Liver (tissue), 3 donors: ENCODE measurements around the gene ZG16B.

ENCODE experiments used
- FOXA1 ChIP-seq: IDR thresholded peaks from 2 replicates; pipeline ENCODE4 v1.6.1; 2016; ENCODE audit warnings: antibody characterized with exemption
- GABPA ChIP-seq, 2 donors: IDR thresholded peaks in 1 of 2; conservative IDR thresholded peaks in 1 of 2; 2 replicates each; pipeline ENCODE4 v1.6.1; 2016; ENCODE audit warnings: antibody characterized with exemption in 2 of 2, mild to moderate bottlenecking in 1 of 2, moderate library complexity in 1 of 2
- HNF4A ChIP-seq, 2 donors: conservative IDR thresholded peaks; 2 replicates each; pipeline ENCODE4 v1.6.1; 2016; ENCODE audit warnings: antibody characterized with exemption in 2 of 2, mild to moderate bottlenecking in 2 of 2
- HNF4G ChIP-seq: IDR thresholded peaks from 2 replicates; pipeline ENCODE4 v1.6.1; 2016; ENCODE audit warnings: antibody characterized with exemption
- JUND ChIP-seq, 2 donors: IDR thresholded peaks; 2 replicates each; pipeline ENCODE4 v1.6.1; 2016; ENCODE audit warnings: antibody characterized with exemption in 2 of 2
- RAD21 ChIP-seq, 2 donors: IDR thresholded peaks; 2 replicates each; pipeline ENCODE4 v1.6.1; 2016; ENCODE audit warnings: antibody characterized with exemption in 2 of 2, mild to moderate bottlenecking in 2 of 2
- RXRA ChIP-seq, 2 donors: IDR thresholded peaks; 2 replicates each; pipeline ENCODE4 v1.6.1; 2017 to 2018; ENCODE audit warnings: antibody characterized with exemption in 2 of 2, mild to moderate bottlenecking in 1 of 2
- TAF1 ChIP-seq: conservative IDR thresholded peaks from 2 replicates; pipeline ENCODE4 v1.6.1; 2016; ENCODE audit warnings: antibody characterized with exemption, mild to moderate bottlenecking
- YY1 ChIP-seq: IDR thresholded peaks from 2 replicates; pipeline ENCODE4 v1.6.1; 2016; ENCODE audit warnings: antibody characterized with exemption, mild to moderate bottlenecking
- ZBTB33 ChIP-seq: IDR thresholded peaks from 2 replicates; pipeline ENCODE4 v1.6.1; 2016; ENCODE audit warnings: antibody characterized with exemption
- TF ChIP-seq, protein P1 (sequence below): IDR thresholded peaks from 2 replicates; pipeline ENCODE4 v1.6.1; 2016; ENCODE audit warnings: antibody characterized with exemption, mild to moderate bottlenecking
- TF ChIP-seq, protein P2 (sequence below): fragments of 150-350 bp; IDR thresholded peaks from 2 replicates; pipeline ENCODE4 v1.5.1; 2017; ENCODE audit warnings: improper control_type of control experiment, low read depth, low read length; ENCODE audit not compliant: missing input control
- TF ChIP-seq, protein P3 (sequence below): IDR thresholded peaks from 2 replicates; pipeline ENCODE4 v1.6.1; 2016; ENCODE audit warnings: antibody characterized with exemption
- TF ChIP-seq, protein P4 (sequence below): IDR thresholded peaks from 2 replicates; pipeline ENCODE4 v1.6.1; 2016; ENCODE audit warnings: antibody characterized with exemption
- donor health status: healthy.
- donor health status: healthy.

DNA sequence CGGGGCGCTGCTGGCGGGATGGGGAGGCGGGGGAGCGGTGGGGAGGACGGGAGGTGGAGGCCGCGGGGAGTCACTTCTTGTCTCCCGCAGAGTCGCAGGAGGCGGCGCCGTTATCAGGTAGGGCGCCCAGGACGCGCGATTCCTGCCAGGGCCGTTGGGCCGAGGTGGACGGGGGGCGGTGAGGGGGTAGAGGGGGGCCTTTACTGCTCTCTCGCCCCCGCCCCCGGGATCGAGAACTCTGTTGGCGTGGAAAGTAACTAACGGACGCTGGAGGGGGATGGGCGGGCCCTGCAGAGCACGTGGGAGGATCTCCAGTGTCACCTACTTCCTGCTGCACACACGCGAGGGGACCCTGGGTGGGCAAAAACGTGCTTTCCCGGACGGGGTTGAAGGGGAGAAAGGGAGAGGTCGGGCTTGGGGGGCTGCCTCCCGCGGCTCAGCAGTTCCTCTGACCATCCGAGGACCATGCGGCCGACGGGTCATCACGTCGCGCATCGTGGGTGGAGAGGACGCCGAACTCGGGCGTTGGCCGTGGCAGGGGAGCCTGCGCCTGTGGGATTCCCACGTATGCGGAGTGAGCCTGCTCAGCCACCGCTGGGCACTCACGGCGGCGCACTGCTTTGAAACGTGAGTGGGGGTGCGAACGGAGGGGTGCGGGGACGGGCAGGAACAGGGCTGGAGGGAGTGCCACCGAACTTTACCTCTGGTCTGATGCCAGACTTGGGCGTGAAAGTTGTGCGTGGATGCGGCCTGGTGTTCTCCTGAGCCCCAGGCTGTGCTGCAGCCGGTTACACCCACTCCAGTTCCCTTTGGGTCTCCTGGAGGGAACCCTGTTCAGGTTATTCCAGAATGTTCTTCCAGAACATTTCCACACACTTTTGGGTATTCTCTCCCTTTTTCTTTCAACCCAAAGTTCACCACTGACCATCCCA is 12.5 kb upstream of the ZG16B start:
- TF ChIP-seq, protein P1, sequence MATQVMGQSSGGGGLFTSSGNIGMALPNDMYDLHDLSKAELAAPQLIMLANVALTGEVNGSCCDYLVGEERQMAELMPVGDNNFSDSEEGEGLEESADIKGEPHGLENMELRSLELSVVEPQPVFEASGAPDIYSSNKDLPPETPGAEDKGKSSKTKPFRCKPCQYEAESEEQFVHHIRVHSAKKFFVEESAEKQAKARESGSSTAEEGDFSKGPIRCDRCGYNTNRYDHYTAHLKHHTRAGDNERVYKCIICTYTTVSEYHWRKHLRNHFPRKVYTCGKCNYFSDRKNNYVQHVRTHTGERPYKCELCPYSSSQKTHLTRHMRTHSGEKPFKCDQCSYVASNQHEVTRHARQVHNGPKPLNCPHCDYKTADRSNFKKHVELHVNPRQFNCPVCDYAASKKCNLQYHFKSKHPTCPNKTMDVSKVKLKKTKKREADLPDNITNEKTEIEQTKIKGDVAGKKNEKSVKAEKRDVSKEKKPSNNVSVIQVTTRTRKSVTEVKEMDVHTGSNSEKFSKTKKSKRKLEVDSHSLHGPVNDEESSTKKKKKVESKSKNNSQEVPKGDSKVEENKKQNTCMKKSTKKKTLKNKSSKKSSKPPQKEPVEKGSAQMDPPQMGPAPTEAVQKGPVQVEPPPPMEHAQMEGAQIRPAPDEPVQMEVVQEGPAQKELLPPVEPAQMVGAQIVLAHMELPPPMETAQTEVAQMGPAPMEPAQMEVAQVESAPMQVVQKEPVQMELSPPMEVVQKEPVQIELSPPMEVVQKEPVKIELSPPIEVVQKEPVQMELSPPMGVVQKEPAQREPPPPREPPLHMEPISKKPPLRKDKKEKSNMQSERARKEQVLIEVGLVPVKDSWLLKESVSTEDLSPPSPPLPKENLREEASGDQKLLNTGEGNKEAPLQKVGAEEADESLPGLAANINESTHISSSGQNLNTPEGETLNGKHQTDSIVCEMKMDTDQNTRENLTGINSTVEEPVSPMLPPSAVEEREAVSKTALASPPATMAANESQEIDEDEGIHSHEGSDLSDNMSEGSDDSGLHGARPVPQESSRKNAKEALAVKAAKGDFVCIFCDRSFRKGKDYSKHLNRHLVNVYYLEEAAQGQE, result no peak
- TF ChIP-seq, protein P2, sequence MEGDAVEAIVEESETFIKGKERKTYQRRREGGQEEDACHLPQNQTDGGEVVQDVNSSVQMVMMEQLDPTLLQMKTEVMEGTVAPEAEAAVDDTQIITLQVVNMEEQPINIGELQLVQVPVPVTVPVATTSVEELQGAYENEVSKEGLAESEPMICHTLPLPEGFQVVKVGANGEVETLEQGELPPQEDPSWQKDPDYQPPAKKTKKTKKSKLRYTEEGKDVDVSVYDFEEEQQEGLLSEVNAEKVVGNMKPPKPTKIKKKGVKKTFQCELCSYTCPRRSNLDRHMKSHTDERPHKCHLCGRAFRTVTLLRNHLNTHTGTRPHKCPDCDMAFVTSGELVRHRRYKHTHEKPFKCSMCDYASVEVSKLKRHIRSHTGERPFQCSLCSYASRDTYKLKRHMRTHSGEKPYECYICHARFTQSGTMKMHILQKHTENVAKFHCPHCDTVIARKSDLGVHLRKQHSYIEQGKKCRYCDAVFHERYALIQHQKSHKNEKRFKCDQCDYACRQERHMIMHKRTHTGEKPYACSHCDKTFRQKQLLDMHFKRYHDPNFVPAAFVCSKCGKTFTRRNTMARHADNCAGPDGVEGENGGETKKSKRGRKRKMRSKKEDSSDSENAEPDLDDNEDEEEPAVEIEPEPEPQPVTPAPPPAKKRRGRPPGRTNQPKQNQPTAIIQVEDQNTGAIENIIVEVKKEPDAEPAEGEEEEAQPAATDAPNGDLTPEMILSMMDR, result no peak
- TF ChIP-seq JUND (IDR thresholded peaks at IDR 0.05) (no peak), HNF4A (conservative IDR thresholded peaks at IDR 0.05) (no peak), ZBTB33 (no peak), RAD21 (IDR thresholded peaks at IDR 0.05) (no peak), HNF4G (no peak), YY1 (no peak), TAF1 (no peak), GABPA (IDR thresholded peaks at IDR 0.05 in 1 of 2, conservative IDR thresholded peaks at IDR 0.05 in 1 of 2) (no peak), RXRA (IDR thresholded peaks at IDR 0.05) (no peak), FOXA1 (no peak)
- TF ChIP-seq, protein P3, sequence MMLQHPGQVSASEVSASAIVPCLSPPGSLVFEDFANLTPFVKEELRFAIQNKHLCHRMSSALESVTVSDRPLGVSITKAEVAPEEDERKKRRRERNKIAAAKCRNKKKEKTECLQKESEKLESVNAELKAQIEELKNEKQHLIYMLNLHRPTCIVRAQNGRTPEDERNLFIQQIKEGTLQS, result no peak
- TF ChIP-seq, protein P4, sequence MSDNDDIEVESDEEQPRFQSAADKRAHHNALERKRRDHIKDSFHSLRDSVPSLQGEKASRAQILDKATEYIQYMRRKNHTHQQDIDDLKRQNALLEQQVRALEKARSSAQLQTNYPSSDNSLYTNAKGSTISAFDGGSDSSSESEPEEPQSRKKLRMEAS, result no peak
